Stomach (tissue), 9 donors: ENCODE measurements around the gene HUNK. TPM values are rescaled to one million over a fixed set of nuclear protein-coding genes. Genes with fewer than 3 reads are reported as not detected.

Source experiments
- DNase-seq, 2 donors: peaks; one replicate each; pipeline versions ENCODE4 v3.0.0 to v3.0.0-alpha.2; 2013 to 2019
- H3K27ac ChIP-seq, 5 donors: fragments of 200-600 bp in 4 of 5; sonication (generic) in 4 of 5; one replicate each; pipeline ENCODE4 v1.5.1; 2013 to 2019; ENCODE audit warnings: mild to moderate bottlenecking in 1 of 5, moderate library complexity in 1 of 5
- H3K27me3 ChIP-seq, 3 donors: fragments of 200-600 bp; sonication (generic); one replicate each; pipeline ENCODE4 v1.5.1; 2017 to 2019; ENCODE audit warnings: mixed run types in 1 of 3
- H3K36me3 ChIP-seq, 4 donors: fragments of 200-600 bp; sonication (generic); 1 replicate in 3 of 4; 2 replicates in 1 of 4; pipeline ENCODE4 v1.5.1; 2016 to 2019
- H3K4me1 ChIP-seq, 4 donors: fragments of 200-600 bp; sonication (generic); one replicate each; pipeline ENCODE4 v1.5.1; 2016 to 2019
- H3K4me3 ChIP-seq, 4 donors: fragments of 200-600 bp; sonication (generic) in 3 of 4; one replicate each; pipeline ENCODE4 v1.5.1; 2016 to 2019; ENCODE audit warnings: mild to moderate bottlenecking in 1 of 4
- H3K9me3 ChIP-seq, 4 donors: fragments of 200-600 bp; sonication (generic); one replicate each; pipeline ENCODE4 v1.5.1; 2016 to 2019
- EP300 ChIP-seq: sonication (generic); formaldehyde crosslinking; IDR thresholded peaks from one replicate; pipeline ENCODE4 v1.6.1; 2017; ENCODE audit warnings: antibody characterized with exemption
- POLR2A ChIP-seq, 4 donors: fragments of 450-650 bp; IDR thresholded peaks; one replicate each; pipeline ENCODE4 v1.6.1; 2016; ENCODE audit warnings: antibody characterized with exemption in 4 of 4, control low read depth in 2 of 4, mild to moderate bottlenecking in 1 of 4, moderate library complexity in 1 of 4
- POLR2AphosphoS5 ChIP-seq, 3 donors: sonication (generic); formaldehyde crosslinking; IDR thresholded peaks; one replicate each; pipeline ENCODE4 v1.6.1; 2016; ENCODE audit warnings: antibody characterized with exemption in 3 of 3
- WGBS, 5 donors: extraction: QIAGEN DNeasy Blood & Tissue Kit in 3 of 5; methylation state at CpG; one replicate each; pipeline versions ENCODE4 v1.1.5 to v1.1.7; 2013 to 2018; 5-methylcytosine and 5-hydroxymethylcytosine counted together
- intact Hi-C: fragments of 100-400 bp; cut with DNase I; formaldehyde crosslinking; loops from one replicate; pipeline ENCODE4 v1.15.1; 2023; ENCODE audit warnings: low total_unique reads
- polyA plus RNA-seq, 3 donors: library from polyadenylated mRNA; stranded (reverse); fragments of 200-250 nt; gene quantifications; one replicate each; pipeline ENCODE4 v1.2.3, GENCODE V29; 2013
- total RNA-seq, 5 donors: library from RNA; depleted of rRNA; stranded (reverse); fragments of >200 nt; gene quantifications; one replicate each; pipeline versions ENCODE4 v1.1.0 to v1.2.3, GENCODE V29; 2014 to 2016
- TF ChIP-seq, protein P1 (sequence below), 7 experiments: fragments of 450-650 bp in 4 of 7; fragments of 200-600 bp in 3 of 7; sonication (generic) in 3 of 7; IDR thresholded peaks; one replicate each; pipeline ENCODE4 v1.5.1; 2016 to 2019; ENCODE audit warnings: antibody characterized with exemption in 7 of 7, control low read depth in 2 of 7, mild to moderate bottlenecking in 1 of 7
- donor health status: healthy with polysubstance abuse.
- donor health status: Bipolar disorder and iron deficiency.
- donor health status: healthy.

Gene HUNK
- total and polyA plus RNA-seq, 8 donors: 0.13 to 4.1 (median 1.3) TPM; not detected in 2

- Histone ChIP-seq H3K4me1 (peaks cover 0 to 22% (median 9%) of the 10 kb centered on the region in 4 donors), H3K27ac (no peak overlapping the region), H3K36me3 (no peaks in the 10 kb centered on the region), H3K4me3 (no peak overlapping the region), H3K9me3 (no peaks in the 10 kb centered on the region), H3K27me3 (no peaks in the 10 kb centered on the region)
- WGBS, 5 donors: 73 to 90% (median 79%) methylated on average over 2 of the region's 2 CpGs
- TF ChIP-seq, protein P1, sequence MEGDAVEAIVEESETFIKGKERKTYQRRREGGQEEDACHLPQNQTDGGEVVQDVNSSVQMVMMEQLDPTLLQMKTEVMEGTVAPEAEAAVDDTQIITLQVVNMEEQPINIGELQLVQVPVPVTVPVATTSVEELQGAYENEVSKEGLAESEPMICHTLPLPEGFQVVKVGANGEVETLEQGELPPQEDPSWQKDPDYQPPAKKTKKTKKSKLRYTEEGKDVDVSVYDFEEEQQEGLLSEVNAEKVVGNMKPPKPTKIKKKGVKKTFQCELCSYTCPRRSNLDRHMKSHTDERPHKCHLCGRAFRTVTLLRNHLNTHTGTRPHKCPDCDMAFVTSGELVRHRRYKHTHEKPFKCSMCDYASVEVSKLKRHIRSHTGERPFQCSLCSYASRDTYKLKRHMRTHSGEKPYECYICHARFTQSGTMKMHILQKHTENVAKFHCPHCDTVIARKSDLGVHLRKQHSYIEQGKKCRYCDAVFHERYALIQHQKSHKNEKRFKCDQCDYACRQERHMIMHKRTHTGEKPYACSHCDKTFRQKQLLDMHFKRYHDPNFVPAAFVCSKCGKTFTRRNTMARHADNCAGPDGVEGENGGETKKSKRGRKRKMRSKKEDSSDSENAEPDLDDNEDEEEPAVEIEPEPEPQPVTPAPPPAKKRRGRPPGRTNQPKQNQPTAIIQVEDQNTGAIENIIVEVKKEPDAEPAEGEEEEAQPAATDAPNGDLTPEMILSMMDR (IDR thresholded peaks at IDR 0.05): no peak
- TF ChIP-seq POLR2A (IDR thresholded peaks at IDR 0.05): no peak
- no peak for TF ChIP-seq EP300
- DNase-seq: peak in 1 of 2 donors; percentile 32
- intact Hi-C loops: no loop called here
Observed at GRCh38 chr21:31901315-31901714, 28.5 kb downstream of the HUNK start.

DNA sequence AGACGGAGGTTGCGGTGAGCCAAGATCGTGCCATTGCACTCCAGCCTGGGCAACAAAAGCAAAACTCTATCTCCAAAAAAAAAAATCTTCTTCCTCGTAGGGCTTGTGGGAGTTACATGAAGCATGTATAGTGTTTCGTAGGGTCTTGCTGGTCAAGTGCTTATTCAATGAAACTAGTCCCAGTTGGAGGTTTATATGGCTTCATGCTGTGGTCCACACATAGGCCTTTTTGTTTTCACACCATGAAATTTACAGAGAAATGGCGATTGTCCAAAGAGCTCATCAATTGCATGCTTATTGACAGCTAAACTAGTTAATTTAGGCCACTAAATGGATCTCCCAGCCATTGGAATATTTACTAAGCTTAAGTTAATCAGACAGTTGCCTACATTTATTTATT lies 29.6 kb downstream of the HUNK start:
- Histone ChIP-seq H3K9me3 (no peaks in the 10 kb centered on the region), H3K27me3 (no peaks in the 10 kb centered on the region), H3K4me3 (no peak overlapping the region), H3K27ac (no peak overlapping the region), H3K36me3 (no peaks in the 10 kb centered on the region), H3K4me1 (peaks cover 0 to 22% (median 9%) of the 10 kb centered on the region in 4 donors)
- TF ChIP-seq EP300 (no peak), POLR2A (IDR thresholded peaks at IDR 0.05) (no peak), POLR2AphosphoS5 (IDR thresholded peaks at IDR 0.05) (no peak)
- TF ChIP-seq, protein P1 (IDR thresholded peaks at IDR 0.05): no peak
- intact Hi-C loops: no loop called here
- WGBS, 5 donors: 91 to 97% (median 93%) methylated on average over 6 of the region's 6 CpGs
- DNase-seq: no peak

GRCh38 chr21:31903896-31904295 lies 31.1 kb downstream of the HUNK start:
- TF ChIP-seq POLR2AphosphoS5 (IDR thresholded peaks at IDR 0.05) (no peak), POLR2A (IDR thresholded peaks at IDR 0.05) (no peak), EP300 (no peak)
- TF ChIP-seq, protein P1 (IDR thresholded peaks at IDR 0.05): no peak
- Histone ChIP-seq H3K36me3 (no peaks in the 10 kb centered on the region), H3K4me3 (no peak overlapping the region), H3K9me3 (no peaks in the 10 kb centered on the region), H3K4me1 (peaks cover 6 to 26% (median 15%) of the 10 kb centered on the region in 4 donors), H3K27ac (no peak overlapping the region), H3K27me3 (peaks cover 0 to 8% (median 0%) of the 10 kb centered on the region in 3 donors)
- no peak for DNase-seq
- intact Hi-C loops: no loop called here
- WGBS, 5 donors: 78 to 89% (median 83%) methylated on average over 3 of the region's 3 CpGs

DNA sequence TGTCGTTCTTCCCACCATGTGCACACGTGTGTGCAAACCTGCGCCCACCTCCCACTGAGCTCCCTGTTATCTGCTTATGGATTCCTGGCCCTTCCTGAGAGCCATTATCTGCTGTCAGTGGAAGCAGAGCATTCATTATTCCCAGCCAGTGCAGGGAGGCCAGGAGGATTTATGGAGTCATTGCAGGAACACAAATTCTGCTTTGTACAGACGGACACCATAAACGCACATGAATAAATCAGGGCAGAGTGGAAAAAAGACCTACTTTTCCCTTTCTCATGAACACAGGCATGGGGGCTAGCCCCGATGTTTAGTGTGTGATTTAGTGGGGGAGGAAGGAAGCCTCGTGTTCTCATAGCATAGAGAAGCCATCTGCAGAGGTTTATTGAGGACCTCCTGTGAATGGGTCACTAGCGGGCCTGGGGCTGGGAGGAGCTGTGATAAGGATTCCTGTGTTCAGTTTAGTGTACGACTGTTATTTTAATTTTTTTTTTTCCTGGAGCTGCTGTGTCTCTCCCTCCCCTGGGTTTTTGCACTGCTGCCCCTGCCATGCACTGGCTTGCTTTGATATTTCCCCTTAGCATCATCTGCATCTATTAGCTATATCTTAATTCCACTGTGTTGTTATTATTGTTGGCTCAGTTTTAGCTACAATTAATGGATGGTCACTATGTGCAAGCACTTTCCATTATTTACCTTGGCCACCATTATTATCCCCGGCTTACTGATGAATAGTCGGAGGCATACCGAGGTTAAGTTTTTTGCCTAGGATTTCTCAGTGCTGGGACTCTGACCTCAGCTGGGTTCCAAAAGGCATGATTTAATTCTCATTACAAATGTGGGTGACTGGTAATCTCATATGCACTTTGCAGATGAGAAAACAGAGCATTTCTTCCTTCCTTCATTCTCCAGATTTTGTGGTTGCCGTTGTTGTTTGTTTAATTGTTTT lies 33.0 kb downstream of the HUNK start:
- H3K4me3 ChIP-seq: no peak overlapping the region
- TF ChIP-seq POLR2AphosphoS5 (IDR thresholded peaks at IDR 0.05): no peak
- TF ChIP-seq, protein P1 (IDR thresholded peaks at IDR 0.05): no peak
- no peak for TF ChIP-seq POLR2A (IDR thresholded peaks at IDR 0.05)
- TF ChIP-seq EP300: no peak
- H3K9me3 ChIP-seq: no peaks in the 10 kb centered on the region
- DNase-seq: no peak
- WGBS, 5 donors: 65 to 74% (median 72%) methylated on average over 13 of the region's 13 CpGs
- intact Hi-C loops: no loop called here
- no peak overlapping the region for H3K27ac ChIP-seq
- no peaks in the 10 kb centered on the region for H3K36me3 ChIP-seq
- H3K4me1 ChIP-seq: peaks cover 5 to 16% (median 13%) of the 10 kb centered on the region in 4 donors
- H3K27me3 ChIP-seq: peaks cover 0 to 16% (median 0%) of the 10 kb centered on the region in 3 donors
